HG03097 (cell line): Measurements from ENCODE around the gene NUMBL.

Experiments
- ATAC-seq: cut with Tn5 transposase; IDR thresholded peaks from one replicate; pipeline ENCODE4 v1.9.1; 2021; ENCODE audit not compliant: unreplicated experiment, low FRiP score

NUMBL gene

GRCh38 chr19:40691421-40692211 is 1.2 kb upstream of the NUMBL start:
- no peak for ATAC-seq

- ATAC-seq, result peak; percentile 41
These were observed 406 bp upstream of the NUMBL start for GRCh38 chr19:40690693-40691420.

DNA sequence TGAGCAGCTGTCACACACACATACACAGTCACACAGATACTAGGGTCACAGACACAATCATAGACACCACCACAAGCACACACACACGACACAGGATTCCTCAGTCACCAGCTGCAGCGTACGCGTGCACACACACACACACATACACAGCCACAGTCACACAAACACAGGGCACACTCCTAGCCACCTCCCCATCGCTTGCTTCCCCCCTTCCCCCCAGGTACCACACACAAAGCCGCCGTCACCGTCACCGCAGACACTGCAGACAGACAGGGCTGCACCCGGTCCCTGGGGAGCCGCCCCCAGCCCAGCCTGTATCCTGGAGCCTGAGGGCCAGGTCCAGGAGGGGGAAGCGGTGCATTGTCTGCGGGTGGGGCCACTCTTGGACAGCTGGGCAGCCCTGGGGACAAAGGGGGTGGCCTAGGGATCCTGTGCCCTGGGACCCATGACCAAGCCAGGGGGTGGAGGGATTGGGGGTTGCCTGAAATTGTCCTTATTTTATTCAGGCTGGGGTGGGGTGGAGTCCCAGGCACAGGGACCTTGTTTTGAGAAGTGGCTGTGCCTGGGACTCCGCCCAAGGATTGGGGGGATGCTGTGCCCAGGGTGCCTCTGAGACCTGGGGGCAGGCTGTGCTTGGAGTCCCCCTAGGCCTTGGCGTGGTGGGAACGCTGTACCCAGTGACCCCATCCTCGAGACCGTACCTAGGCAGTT is 957 bp downstream of the NUMBL start:
- ATAC-seq, result no peak

GRCh38 chr19:40688987-40689338 is 1.5 kb downstream of the NUMBL start:
- ATAC-seq, result no peak

DNA sequence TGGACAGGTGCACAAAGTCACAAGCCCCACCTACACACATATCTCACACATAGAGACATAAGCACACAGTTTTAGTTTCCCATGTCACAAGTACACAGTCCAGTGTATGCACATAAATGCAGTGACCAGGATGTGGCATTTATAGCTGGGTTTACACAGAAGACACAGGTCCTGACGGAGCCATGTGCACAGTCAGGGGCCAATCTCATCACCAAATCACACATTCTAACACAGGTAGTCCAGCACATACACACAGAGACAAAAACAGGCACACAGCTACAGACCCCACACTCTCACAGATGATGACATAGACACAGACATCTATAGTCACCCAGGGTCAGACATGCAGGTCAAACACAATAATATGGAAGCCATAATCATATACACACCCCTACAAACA is 2.1 kb downstream of the NUMBL start:
- no peak for ATAC-seq

DNA sequence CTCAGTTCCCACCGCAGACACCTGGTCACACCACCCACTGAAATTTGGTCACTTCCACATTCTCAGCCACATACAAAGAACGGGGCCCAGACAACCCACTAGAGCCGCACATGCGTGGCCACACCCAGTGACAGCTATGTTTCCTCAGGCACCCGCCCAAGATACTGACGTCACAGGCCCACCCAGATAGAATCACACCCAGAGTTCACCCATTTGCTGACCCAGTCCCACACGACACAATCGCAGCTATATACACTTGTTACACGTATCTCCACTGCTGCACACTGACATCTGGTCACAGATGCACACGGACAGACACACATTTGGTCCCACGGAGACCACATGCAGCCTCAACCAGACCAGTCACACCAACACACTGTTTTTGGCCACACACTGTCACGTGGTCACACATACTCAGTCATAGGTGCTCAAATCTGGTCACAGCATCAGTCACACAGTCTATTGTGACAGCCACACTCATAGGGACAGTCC is 2.9 kb downstream of the NUMBL start:
- no peak for ATAC-seq

DNA sequence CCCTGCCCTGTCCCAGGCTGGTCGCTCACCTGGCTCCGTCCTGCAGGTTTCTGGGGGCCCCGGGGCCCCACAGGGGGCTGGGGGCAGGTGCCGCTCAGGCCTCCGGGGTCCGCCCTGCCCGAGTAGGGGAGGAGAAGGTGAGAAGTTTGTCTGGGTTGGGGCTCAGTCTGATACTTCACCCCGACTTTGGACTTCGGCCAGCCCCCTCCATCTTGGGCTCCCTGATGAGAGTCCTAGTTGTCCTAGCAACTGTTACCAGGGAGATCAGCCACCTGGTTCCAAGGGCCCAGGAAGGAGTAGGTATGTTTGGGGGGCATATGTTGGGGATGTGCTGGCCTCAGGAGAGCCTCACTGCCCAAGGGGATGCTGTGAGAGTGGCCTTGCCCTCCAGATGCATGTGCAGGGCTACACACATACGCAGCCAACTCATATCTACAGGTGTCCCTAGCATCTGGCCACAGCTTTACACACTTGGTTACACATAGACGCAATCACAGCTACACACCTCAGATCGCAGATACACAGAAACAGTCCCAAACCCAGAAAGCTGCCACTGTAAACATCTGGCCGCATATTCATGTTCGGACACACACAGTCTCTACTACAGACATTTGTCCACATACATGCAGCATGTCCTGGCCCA is 3.4 kb downstream of the NUMBL start:
- ATAC-seq, result no peak

DNA sequence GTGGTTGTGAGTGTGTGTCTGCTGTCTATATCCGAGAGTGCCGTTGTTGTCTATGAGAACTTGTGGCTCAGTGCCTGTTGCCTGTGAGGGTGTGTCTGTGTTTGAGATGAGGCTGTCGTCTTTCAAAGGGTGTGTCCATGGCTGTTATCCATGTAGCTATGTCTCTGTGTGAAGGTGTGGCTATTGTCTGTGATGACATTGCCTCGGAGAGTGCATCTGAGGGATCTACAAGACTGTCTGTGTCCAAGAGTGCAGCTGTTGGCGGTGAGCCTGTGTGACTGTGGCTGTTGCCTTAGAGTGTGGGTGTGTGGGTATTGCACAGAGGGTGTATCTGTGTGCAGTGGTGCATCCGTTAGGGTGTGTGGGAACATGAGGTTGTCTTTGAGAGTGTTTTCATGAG is 4.9 kb downstream of the NUMBL start:
- ATAC-seq, result no peak

DNA sequence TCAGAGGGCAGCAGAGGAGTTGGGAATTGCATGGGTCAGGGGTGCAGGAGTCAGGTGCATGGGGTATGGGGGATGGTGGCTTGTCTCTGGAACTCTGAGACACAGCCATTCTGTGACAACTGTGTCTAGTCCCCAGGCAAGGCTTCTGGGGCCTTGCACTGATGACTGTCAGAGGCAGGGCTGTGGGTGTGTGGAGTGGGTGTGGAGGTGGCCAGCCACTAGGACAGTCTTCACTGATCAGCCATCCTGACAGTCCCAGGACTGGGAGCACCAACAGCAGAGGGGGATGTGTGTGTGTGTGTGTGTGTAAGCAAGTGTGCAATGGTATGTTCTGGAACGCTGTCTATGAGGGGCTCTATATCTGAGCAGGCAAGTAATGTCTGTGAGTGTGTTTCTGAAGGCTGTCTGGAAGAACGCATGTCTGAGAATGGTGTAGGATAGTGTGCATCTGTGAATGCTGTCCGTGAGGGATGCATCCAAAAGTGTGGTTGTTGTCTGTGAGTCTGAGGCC is 5.4 kb downstream of the NUMBL start:
- ATAC-seq, result no peak

GRCh38 chr19:40684280-40684679 is 6.2 kb downstream of the NUMBL start:
- no peak for ATAC-seq

DNA sequence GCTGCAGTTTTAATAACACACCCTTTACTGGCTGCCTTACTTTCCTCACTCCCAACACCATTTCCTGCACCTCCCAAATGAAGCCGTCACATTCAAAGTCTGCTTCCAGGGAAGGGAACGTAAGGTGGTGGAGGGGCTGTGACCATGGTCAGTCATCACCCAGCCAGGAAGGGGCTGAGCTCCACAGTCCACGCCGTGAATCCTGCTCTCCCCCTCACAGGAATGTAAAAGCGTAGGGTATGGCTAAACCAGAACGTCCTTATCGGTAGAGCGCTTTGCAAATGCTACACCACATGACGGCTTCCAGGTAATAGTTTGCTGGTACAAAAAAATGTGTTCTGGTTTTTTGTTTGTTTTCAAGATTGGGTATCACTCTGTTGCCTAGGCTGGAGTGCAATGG is 7.0 kb downstream of the NUMBL start:
- ATAC-seq, result no peak

- ATAC-seq, result no peak
These were observed 8.0 kb downstream of the NUMBL start for GRCh38 chr19:40682431-40682964.

GRCh38 chr19:40681039-40681438 is 9.4 kb downstream of the NUMBL start:
- no peak for ATAC-seq

GRCh38 chr19:40677156-40677555 is 13.3 kb downstream of the NUMBL start:
- ATAC-seq, result no peak

GRCh38 chr19:40674291-40674690 is 16.2 kb downstream of the NUMBL start:
- no peak for ATAC-seq

- no peak for ATAC-seq
These were observed 17.1 kb downstream of the NUMBL start for GRCh38 chr19:40673397-40673796.

DNA sequence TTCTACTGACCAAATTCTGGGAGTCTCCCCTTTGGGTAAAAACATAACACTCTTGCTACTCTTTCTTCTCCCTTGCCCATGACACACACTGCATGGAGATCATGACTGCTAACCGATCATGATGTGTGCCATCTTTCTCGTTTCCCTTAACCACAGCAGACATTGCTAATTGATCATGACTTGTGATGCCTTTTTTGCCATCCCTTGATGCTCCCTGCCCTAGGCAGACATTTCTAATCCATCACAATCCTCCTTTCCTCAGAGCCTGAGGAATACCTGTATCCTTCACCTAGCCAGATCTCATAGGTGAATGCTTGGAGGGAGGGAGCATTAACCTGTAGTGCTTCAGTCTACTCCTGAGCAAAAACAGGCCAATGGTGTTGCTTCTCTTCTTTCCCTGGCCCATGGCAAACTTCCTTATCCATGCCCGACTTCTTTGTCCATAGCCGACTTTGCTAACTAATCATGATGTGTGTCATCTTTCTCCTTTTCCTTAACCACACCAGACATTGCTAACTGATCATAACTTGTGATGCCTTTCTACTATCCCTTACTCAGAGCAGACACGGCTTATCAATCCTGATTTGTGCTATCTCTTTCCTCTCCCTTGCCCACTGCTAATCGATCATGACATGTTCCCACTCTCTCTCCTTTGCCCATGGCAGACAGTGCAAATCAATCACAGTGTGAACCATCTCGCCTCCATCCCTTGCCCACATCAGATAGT is 17.7 kb downstream of the NUMBL start:
- no peak for ATAC-seq

DNA sequence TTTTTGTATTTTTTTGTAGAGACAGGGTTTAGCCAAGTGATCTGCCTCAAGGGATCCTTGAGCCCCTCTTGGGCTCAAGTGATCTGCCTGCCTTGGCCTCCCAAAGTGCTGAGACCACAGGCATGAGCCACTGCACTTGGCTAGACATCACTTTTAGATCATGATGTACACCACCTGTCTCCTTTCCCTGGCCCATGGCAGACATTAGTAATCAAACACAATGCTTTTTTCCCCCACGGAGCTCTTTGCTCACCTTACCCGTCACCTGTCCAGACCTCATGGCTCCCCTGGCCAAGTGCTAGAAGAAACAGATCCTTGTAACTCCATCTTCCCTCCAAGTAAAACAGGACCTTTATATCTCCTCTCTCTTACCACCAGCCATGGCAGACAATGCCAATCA is 18.4 kb downstream of the NUMBL start:
- no peak for ATAC-seq

DNA sequence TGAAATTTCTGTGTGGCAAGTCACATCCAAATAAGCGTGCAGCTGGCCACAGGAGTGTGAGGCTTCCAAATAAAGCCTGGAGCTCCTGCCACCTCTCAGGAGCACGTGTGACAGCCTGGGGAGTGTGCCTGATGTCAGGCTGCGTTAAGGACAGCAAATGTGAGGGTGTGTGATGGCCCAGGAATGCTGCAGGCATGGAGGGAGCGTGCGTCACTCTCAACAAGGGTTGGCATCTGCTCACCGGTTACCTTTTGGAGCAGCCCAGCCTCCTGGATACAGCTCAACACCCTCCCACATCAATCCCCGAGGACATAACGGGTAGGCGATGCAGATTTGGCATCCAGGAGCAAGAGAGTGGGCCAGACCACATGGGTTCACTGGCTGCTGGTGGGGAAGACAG is 19.0 kb downstream of the NUMBL start:
- no peak for ATAC-seq
